Posterior cingulate gyrus (tissue), 11 donors: ENCODE data around the gene NBPF9.
"Not testable (repeated sequence)": the region's sequence is repeated elsewhere in the genome, so short reads cannot be mapped to it uniquely, and the experiment has no call there.

Source experiments
- DNase-seq, 10 donors: peaks; one replicate each; pipeline versions ENCODE4 v3.0.0 to v3.0.0-alpha.2; 2020 to 2021; ENCODE audit warnings: mixed read lengths in 3 of 10
- intact Hi-C: fragments of 100-400 bp; cut with DNase I; formaldehyde crosslinking; loops from one replicate; pipeline ENCODE4 v1.15.1; 2023

Gene NBPF9, protein sequence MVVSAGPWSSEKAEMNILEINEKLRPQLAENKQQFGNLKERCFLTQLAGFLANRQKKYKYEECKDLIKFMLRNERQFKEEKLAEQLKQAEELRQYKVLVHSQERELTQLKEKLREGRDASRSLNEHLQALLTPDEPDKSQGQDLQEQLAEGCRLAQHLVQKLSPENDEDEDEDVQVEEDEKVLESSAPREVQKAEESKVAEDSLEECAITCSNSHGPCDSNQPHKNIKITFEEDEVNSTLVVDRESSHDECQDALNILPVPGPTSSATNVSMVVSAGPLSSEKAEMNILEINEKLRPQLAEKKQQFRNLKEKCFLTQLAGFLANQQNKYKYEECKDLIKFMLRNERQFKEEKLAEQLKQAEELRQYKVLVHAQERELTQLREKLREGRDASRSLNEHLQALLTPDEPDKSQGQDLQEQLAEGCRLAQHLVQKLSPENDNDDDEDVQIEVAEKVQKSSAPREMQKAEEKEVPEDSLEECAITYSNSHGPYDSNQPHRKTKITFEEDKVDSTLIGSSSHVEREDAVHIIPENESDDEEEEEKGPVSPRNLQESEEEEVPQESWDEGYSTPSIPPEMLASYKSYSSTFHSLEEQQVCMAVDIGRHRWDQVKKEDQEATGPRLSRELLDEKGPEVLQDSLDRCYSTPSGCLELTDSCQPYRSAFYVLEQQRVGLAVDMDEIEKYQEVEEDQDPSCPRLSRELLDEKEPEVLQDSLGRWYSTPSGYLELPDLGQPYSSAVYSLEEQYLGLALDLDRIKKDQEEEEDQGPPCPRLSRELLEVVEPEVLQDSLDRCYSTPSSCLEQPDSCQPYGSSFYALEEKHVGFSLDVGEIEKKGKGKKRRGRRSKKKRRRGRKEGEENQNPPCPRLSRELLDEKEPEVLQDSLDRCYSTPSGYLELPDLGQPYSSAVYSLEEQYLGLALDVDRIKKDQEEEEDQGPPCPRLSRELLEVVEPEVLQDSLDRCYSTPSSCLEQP (N-terminal part only)

DNA sequence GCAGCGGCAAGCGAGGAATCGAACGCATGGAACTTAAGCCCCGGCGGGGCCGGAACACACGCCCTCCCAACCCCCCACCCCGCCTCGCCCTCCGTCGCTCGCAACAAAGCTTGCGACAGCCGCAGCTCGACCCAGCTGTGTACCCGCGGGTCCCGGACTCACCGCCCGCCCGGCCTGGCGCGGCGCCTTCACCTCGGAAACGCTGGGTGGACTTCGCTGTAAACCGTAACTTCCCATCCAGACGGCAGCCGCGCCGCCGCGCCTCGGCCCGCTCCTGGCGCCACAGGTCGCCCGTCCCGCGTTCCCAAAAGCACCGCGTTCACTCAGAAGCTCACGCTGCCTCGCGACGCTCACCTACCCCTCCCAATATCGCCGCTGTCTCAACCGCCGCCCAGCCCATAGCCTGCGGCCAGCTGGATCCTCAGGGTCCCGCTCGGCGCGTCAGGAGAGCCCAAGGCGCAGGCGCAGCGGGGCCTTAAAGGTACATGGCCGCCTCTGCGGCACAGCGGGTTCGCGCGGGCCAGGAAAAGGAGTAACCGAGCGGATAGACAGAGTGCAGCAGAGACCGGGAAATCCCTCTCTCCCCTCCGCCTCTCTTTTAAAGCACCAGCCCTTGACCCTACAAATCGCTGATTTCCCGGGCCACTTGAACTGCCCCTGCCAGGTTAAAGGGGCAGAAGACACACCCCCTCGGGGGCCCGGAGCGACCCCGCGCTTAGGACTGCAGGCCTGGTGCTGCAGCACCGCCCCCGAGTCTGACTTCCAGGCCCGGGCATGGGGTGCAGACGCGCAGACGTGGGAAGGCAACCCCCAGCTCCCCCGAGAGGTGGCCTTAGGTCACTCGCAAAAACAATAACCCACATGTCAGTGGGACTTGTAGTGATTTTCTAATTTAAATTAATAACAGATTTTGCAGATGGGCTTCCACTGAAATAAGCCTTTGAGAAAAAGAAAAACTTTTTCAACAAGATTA lies at the start of gene NBPF9:
TSS of gene NBPF9 (minus strand) at position 443 of the 973 bp plus-strand sequence. CDS start 21,412 bp downstream, outside the sequence.
- DNase-seq, result peak; percentile 28 to 92 (median 56)
- intact Hi-C loops, result not testable (repeated sequence)

DNA sequence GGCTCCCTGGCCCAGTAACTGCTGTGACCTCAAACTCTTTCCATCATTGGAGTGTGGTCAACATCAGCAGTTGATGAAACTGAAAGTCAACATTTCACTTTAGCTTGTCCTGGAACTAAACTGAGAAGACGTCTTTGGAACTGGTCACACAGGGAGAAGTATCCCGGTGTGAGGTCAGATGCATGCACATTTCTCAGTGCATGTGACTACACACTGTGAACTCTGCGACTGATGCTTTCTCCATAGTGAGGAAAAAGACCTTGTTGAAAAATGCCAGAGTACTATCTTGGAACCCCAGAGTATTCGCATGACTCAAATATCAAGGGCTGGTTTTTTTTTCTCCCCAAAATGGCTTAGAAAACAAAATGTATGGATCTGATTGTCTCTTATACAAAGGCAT lies 46.6 kb upstream of the NBPF9 start:
- DNase-seq, intact Hi-C loops: not testable (repeated sequence)

DNA sequence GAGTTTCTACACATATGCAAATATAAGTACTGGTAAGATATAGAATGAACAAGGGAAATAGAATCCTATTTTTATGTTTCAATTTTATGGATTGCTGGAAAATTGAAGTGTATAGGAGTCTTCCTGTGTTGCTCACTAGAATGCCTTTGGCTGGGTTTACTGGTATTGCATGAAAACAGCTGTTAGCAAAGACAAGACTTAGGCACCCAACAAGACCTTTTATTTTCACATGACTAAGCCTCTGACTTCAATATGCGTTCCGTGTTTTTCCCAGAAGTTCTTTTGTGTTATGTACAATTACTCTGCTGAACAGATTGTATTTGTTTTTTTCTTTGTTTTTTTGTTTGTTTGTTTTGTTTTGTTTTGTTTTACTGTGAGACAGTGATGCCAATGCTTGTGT lies 34.2 kb upstream of the NBPF9 start:
- intact Hi-C loops, result not testable (repeated sequence)

DNA sequence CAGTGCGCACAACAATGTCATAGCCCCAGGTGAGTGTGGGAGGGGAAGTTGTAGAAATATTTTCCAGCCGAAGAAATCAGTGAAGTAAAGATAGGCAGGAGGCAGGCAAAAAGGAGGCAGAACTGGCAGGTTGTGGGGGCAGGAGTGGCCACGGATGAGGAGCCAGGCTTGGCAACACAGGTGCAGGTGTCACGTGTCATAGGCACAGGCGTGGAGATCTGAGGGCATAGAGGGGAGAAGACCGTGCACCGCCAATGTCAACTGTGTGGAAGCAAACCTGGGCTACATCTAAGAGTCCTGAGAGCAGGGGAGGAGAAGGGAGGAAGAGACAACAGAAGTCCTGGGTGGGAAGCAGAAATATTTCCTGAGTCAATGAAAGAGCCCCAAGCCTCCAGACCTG lies 27.6 kb upstream of the NBPF9 start:
- intact Hi-C loops, result not testable (repeated sequence)
- DNase-seq, result peak in 1 of 10 donors; percentile 35

More for the DNA sequence above, 34.2 kb upstream of the NBPF9 start:
- not testable (repeated sequence) for DNase-seq

DNA sequence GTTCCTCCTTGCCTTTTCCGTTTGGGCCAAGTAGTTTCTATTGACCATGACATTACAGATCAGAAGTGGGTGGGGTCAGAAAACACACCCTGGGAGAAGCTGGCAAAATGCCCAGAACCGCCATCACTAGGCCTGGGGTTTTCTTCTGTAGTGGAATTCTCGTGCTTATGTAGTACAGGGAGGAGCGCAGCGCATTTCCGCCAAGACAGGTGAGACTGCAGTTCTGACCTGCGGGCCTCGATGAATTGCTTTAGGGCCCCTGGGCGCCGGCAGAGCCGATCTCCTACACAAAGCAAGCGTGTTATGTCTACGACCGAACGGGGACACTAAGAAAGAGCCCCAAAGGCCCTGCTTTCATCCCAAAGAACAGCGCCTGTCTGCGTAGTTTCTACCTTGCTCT lies 25.9 kb upstream of the NBPF9 start:
- intact Hi-C loops, result not testable (repeated sequence)

DNA sequence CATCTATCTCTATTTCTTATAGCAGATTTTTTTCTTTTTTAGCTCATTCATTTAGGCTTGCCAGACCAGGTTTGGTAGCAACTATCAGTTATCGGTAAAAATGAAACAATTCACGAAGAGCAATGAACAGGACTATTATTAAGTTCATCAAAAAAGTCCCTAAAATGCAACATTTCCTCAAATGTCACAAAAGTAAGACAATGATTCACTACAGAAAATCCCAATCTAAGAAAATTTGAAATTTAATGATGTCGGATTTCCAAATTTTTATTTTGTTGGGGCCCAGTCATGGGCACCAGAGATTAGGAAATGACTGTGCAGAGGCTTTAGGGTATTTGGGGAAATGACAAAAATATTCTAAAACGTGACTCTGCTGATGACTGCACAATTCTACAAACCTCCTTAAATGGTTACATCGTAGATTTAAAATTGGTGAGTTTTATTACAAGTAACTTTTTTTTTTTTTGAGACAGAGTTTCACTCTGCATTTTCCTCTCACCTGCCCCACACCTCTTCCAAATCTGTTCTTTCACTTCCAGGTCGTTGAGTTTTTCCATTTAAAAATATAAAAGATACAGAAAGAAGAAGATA lies 23.3 kb upstream of the NBPF9 start:
- intact Hi-C loops, DNase-seq: not testable (repeated sequence)

More for the DNA sequence above, 25.9 kb upstream of the NBPF9 start:
- not testable (repeated sequence) for DNase-seq

DNA sequence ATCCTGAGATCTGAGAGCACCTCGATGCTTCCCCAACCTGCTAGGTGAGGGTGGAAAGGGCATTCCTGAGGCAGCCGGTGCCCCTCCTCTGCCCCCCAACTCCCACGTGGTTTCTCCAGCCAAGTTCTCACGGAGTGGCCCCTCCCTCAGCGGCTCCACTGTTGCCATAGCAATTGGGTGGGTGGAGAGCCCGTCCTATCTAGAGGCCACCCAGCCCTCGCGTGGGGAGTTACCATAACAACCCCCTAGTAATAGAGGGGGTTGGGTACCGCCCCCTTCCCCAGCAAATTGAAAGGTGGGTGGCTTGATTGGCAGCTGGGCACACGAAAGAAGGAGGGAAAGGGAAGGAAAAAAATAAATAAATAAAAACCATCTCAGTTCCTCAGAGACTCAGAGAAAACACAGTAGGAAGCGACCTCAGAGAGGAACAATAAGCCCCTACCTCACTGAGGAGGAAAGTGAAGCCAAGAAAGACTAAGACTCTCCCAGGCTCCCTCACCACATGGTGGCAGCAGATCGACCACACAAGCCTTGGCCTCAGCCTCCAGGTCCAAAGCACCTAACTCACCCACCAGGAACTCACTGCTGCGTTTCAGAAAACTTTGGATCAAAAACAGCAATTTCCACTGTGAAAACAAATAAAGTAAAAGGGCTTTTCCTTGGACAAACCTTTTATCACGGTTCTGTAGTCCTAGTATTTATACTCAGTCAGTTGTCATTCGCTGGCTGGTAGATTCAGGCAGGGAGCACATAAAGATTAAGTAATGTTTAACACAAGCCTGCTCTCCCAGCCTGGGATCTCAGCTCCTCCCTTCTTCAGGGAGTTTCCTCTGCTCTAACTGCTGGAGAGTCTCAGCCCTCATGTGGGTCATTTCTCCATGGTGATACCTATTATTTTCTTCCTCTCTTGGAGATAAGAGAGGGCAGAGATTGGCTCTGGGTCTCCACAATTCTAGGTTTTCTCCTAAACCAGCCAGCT lies 20.9 kb upstream of the NBPF9 start:
- intact Hi-C loops, result not testable (repeated sequence)
- peak in 3 of 10 donors; percentile 3 to 49 (median 9) for DNase-seq

DNA sequence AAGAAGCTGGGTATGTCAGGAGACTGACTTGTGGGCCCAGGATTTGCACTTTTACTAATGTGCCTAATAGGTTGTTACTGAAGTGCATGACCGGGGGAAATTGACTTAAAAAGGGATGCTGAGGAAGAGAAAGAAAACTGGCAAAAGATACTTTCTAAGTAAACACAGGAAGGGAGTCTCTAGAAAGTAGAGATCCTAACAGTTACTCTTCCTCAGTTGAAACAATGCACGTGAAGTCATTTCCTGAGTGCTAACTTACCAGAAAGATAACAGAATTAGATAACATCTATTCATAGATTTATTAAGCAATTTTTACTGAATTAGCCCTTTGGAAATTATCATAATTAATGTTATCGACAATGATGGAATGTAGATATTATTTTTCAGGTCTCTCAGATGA lies 9.5 kb upstream of the NBPF9 start:
- intact Hi-C loops, DNase-seq: not testable (repeated sequence)

DNA sequence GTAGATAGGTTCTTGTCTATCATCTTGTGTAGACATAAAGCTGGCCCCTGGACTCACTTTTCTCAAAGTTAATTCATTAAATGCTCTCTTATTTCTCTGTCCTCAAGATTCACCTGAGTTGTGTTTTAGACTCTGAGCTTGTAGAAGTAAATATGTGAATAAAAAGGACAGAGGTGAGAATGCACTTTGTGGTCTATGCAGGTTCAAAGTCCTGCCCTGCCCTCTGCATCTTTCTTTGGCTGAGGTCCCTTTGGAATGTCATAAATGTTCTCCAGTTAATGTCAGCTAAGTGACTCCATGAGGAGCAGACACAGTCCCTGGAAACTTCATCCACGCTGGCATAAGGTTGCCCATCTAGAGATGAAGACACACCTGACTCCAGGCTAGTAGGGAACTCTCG lies 7.0 kb upstream of the NBPF9 start:
- DNase-seq, intact Hi-C loops: not testable (repeated sequence)

DNA sequence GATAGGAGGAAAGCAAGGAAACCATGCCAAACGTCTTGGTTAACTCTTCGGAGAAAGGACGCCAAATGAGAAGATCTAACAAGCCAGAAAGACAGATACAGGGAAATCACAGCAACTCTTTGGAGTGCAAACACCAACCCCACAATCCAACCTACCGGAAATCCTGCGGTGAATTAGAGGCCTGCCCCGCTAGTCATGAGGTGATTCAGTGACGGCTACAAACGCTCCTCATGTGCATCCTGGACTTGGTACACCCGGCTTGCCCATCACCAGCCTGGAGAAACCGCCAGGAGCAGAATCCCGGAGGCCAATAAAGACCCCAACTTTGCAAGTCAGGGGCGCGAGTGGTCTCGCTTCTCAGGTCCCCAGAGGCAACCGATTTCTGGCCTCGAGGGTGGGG lies 777 bp downstream of the NBPF9 start:
- DNase-seq, result peak in 2 of 10 donors; percentile 11 to 30
- intact Hi-C loops, result not testable (repeated sequence)

DNA sequence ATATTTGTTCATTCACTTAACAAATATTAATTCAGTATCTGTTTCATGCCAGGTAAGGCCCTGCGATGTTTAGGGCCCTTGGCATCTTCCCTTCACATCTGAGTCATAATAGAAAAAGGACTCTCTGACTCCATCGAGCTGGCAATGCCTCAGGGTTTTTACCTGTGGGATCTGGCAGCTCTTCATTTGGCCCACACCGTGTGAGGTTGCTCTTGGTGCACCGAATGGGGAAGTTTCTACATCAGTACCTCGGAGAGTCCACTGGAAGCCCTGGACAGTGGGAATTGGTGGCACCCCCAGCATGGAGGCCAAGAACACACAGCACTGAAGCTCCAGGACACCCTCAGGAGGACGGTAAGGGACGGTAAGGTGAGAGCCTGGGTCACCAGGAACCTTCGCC lies 5.1 kb downstream of the NBPF9 start:
- intact Hi-C loops, result not testable (repeated sequence)

DNA sequence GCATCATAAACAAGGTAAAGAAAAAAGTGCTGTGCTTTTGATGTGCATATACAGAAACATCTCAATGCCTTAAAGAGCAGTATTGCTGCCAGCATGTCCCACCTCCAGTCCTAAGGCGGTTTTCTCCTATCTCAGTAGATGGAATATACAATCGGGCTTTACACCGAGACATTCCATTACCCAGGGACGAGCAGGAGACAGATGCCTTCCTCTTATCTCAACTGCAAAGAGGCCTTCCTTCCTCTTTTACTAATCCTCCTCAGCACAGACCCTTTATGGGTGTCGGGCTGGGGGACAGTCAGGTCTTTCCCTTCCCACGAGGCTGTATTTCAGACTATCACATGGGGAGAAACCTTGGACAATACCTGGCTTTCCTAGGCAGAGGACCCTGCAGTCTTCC lies 10.2 kb downstream of the NBPF9 start:
- DNase-seq, intact Hi-C loops: not testable (repeated sequence)

More for the DNA sequence above, 5.1 kb downstream of the NBPF9 start:
- peak in 1 of 10 donors; percentile 16 for DNase-seq

DNA sequence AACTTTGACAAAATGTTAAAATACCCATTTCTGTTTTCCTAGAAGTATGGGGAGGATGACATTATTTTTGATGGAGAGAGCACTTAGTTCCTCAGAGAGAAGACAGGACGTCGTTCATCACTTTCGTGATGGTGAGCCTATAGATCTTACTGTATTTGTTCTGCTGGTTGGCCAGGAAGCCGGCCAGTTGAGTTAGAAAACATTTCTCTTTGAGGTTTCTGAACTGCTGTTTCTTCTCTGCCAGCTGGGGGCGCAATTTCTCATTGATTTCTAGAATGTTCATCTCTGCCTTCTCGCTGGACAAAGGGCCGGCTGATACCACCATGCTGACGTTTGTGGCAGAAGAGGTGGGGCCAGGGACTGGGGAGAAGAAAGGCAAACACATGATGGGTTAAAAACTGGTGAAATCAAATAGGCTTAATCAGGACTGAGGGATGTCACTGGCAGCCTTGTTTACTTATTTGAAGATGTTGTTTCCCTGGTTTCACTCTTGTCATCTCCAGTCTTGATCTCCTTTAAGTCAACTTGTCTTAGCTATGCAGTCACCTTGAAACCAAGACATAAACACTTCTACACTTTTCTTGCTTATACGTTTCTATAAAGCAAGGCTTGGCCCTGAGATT lies 27.7 kb downstream of the NBPF9 start:
- DNase-seq, intact Hi-C loops: not testable (repeated sequence)

DNA sequence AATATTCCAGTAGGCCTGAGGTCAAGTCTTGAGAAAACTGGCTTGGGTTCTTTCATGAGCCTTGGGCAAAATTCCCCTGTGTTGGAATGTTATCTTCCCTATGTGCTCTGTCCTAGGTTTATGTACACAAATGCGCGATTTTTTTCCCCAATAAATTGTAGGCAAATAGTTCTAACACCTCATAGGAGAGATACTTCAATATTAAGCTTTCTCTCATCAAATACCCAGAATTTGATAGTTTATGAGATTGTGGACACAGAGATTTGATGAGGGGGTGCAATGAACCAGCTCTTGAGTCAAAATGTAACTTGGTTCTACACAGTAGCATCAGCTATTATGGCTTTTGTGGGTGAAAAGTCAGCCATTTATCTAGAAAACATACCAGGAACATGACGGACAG lies 38.7 kb downstream of the NBPF9 start:
- intact Hi-C loops, DNase-seq: not testable (repeated sequence)

DNA sequence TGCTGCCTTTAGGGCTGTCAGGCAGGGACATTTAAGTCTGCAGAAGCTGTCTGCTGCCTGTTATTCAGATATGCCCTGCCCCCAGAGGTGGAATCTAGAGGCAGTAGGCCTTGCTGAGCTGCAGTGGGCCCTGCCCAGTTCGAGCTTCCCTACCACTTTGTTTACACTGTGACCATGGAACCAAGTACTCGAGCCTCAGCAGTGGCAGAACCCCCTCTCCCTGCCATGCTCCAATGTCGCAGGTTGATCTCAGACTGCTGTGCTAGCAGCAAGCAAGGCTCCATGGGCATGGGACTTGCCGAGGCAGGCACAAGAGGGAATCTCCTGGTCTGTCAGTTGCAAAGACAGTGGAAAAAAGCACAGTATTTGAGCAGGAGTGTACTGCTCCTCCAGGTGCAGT lies 60.3 kb downstream of the NBPF9 start:
- intact Hi-C loops, DNase-seq: not testable (repeated sequence)

DNA sequence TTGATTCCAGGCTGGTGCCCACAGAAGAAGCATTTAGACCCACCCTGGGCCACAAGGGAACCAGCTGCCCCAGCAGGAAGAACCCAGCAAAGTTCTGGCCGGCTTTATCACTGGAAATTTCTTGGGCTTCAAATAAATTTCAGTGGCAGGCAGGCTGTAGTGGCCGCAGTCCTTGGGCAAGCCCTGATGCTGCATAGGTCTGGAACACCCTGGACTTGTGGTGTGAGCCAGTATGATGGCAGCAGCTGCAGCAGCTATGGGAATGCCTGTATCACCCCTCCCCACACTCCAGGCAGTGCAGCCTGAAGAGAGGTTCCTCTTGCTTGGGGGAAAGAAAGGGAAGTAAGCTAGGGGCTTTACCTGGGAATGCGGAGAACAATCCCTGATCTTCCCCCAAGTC lies 69.4 kb downstream of the NBPF9 start:
- DNase-seq, intact Hi-C loops: not testable (repeated sequence)

DNA sequence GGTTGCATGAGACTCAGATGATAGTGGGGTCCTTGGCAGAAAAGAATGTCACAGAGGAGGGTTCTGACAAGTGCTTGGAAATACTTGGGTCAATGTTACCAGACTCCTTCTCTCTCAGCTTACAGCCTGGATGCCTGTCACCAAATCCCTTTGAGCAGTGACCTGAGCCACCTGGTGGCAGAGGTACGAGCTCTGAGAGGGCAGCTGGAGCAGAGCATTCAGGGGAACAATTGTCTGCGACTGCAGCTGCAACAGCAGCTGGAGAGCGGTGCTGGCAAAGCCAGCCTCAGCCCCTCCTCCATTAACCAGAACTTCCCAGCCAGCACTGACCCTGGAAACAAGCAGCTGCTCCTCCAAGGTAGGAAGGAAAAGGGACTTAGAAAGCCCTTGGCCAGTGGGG lies 79.0 kb downstream of the NBPF9 start:
- intact Hi-C loops, DNase-seq: not testable (repeated sequence)

DNA sequence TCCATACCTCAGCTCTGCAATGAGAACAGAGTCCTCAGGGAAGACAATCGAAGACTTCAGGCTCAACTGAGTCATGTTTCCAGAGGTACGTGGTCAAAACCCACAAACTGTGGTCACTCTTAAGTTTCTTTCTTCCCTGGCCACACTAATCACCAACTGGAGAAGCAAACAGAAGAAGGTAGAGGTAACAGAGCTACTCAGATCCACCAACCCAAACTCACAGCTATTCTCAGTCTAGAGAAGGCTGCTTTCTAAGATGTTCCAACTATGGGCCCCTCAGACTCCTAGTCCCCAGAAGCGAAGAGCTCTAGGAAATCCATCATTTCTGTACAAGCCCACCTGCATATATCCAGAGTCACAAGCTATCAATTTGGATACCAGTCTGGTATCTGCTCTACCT lies 84.8 kb downstream of the NBPF9 start:
- intact Hi-C loops, DNase-seq: not testable (repeated sequence)
